ENCODE data around the gene NOTUM. TPM values are rescaled to one million over a fixed set of nuclear protein-coding genes. Genes with fewer than 3 reads are reported as not detected.

Gene NOTUM
- total RNA-seq, 1 experiment from 2014 or later = 1.4 TPM

DNA sequence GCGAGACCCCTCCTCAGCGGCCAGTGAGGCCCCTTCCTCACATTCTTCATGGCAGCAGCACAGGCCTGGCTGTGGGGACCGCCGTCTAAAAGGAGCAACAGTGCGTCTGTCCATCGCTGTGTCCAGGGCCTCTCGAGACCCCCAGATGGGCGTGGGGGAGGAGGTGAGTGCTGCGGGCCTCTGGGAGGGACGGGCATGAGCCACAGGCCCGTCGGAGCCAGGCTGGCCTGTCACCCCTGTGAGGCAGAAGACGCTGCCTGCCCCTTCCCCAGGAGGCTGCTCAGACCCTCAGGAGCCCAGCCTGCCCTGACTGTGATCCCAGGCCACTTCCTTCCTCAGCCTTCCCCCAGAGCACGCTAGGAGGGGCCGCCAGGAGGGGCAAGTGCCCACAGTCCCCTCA, 21.8 kb downstream of the NOTUM start:
- DNase-seq (ENCODE audit: low read depth in 1 of 2, low spot score in 2 of 2) = no peak
- H3K27ac ChIP-seq = no peak overlapping the region
- peaks cover 27% of the 10 kb centered on the region for H3K27me3 ChIP-seq (replicated peaks)
- no peaks in the 10 kb centered on the region for H3K36me3 ChIP-seq
- no peak overlapping the region for H3K4me3 ChIP-seq
- no peaks in the 10 kb centered on the region for H3K9me3 ChIP-seq (replicated peaks)
- peaks cover 13% of the 10 kb centered on the region for H3K4me1 ChIP-seq (replicated peaks)

- Histone ChIP-seq H3K27ac (no peak overlapping the region), H3K27me3 (replicated peaks) (0 out of 2 replicates have a peak, but pooled peaks cover 6% of the 10 kb centered on the region), H3K9me3 (replicated peaks) (no peaks in the 10 kb centered on the region), H3K36me3 (no peaks in the 10 kb centered on the region), H3K4me1 (replicated peaks) (peaks cover 13% of the 10 kb centered on the region), H3K4me3 (no peak overlapping the region)
- DNase-seq (ENCODE audit: low read depth in 1 of 2, low spot score in 2 of 2) = no peak
Measured at GRCh38 chr17:81935709-81936084, 25.3 kb downstream of the NOTUM start.

DNA sequence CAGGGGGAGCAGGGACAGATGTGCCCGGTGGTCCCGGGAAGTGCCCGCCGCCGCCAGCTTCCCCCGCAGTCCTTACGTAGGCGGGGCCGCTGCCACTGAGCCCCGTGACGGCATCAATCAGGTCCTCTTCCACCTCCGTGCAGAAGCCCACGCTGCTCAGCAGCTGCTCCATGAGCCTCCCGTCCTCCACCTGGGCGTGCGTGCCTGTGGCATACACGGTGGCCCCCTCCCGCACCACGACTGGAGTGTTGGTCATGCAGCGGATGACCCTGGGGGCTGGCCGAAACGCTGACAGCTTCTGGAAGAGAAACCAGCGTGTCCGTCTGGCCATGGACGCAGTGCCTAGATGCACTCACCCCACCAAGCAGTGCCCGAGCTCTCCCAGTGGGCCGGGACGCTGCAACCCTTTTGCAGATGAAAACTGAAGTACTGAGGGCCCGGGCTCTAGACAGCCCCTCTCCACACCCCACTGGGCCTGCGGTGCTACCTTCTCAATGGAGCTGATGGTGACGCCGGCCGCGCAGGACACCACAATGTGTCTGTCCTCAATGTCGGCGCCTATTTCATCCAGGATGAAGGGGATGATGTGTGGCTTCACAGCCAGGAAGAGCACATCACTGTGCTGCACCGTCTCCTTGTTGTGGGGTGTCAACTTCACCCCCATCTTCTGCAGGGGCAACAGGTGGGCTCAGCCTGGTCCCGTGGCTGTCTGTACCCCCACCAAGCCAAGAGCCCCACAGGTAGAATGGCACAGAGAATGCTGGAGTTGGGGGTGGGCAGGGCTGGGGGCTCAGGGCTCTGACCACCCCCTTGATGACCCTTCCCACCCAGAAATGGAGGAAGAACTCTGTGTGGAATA, 25.9 kb downstream of the NOTUM start:
- H3K36me3 ChIP-seq = no peaks in the 10 kb centered on the region
- H3K27ac ChIP-seq = no peak overlapping the region

DNA sequence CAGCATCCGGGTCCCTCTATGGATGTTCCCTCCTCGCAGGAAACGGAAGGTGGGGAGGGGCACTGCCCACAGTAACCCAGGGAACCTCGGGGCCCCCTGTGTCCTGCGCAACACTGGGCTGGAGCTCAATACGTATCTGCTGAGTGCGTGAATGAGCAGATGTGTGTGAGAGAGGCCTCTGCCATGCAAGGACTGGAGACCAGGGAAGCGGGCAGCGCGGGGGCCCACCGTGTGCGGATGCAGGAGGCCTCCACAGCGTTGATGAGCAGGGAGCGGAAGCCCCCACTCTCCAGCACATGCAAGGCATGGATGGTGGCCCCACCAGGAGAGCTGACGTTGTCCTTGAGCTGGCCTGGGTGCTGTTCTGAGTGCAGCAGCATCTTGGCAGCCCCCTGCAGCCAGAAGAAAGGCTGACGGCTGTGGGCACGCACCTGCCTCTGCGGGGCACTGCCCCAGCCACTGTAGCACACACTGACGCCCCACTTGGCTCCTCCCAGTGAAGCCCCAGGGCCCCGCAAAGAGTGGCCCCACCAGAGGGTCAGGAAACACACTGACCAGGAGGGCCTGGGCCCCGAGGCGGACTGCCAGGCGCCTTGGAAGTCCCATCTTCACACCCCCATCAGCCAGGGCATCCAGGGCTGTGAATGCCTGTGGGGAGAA, 26.8 kb downstream of the NOTUM start:
- Histone ChIP-seq H3K4me3 (no peak overlapping the region), H3K4me1 (replicated peaks) (peaks cover 13% of the 10 kb centered on the region)

More for the DNA sequence above, 25.9 kb downstream of the NOTUM start:
- 0 out of 2 replicates have a peak, but pooled peaks cover 2% of the 10 kb centered on the region for H3K27me3 ChIP-seq (replicated peaks)
- peaks cover 13% of the 10 kb centered on the region for H3K4me1 ChIP-seq (replicated peaks)
- no peak for DNase-seq (ENCODE audit: low read depth in 1 of 2, low spot score in 2 of 2)
- H3K4me3 ChIP-seq = no peak overlapping the region
- no peaks in the 10 kb centered on the region for H3K9me3 ChIP-seq (replicated peaks)

GRCh38 chr17:81933178-81933699, 27.7 kb downstream of the NOTUM start:
- Histone ChIP-seq H3K36me3 (no peaks in the 10 kb centered on the region), H3K4me1 (replicated peaks) (peaks cover 17% of the 10 kb centered on the region), H3K4me3 (no peak overlapping the region), H3K27ac (no peak overlapping the region), H3K9me3 (replicated peaks) (no peaks in the 10 kb centered on the region), H3K27me3 (replicated peaks) (0 out of 2 replicates have a peak, but pooled peaks cover 2% of the 10 kb centered on the region)
- no peak for DNase-seq (ENCODE audit: low read depth in 1 of 2, low spot score in 2 of 2)

More for the DNA sequence above, 26.8 kb downstream of the NOTUM start:
- no peaks in the 10 kb centered on the region for H3K9me3 ChIP-seq (replicated peaks)
- H3K36me3 ChIP-seq = no peaks in the 10 kb centered on the region
- no peak for DNase-seq (ENCODE audit: low read depth in 1 of 2, low spot score in 2 of 2)
- H3K27ac ChIP-seq = no peak overlapping the region
- 0 out of 2 replicates have a peak, but pooled peaks cover 2% of the 10 kb centered on the region for H3K27me3 ChIP-seq (replicated peaks)

- H3K9me3 ChIP-seq (replicated peaks) = no peaks in the 10 kb centered on the region
- DNase-seq (ENCODE audit: low read depth in 1 of 2, low spot score in 2 of 2) = no peak
- H3K4me1 ChIP-seq (replicated peaks) = peaks cover 23% of the 10 kb centered on the region
- H3K4me3 ChIP-seq = no peak overlapping the region
- H3K36me3 ChIP-seq = no peaks in the 10 kb centered on the region
- no peak overlapping the region for H3K27ac ChIP-seq
- 0 out of 2 replicates have a peak, but pooled peaks cover 2% of the 10 kb centered on the region for H3K27me3 ChIP-seq (replicated peaks)
Measured at GRCh38 chr17:81932333-81932983, 28.5 kb downstream of the NOTUM start.

GRCh38 chr17:81931557-81932332, 29.2 kb downstream of the NOTUM start:
- Histone ChIP-seq H3K4me1 (replicated peaks) (peaks cover 16% of the 10 kb centered on the region), H3K27me3 (replicated peaks) (0 out of 2 replicates have a peak, but pooled peaks cover 2% of the 10 kb centered on the region), H3K9me3 (replicated peaks) (no peaks in the 10 kb centered on the region), H3K4me3 (no peak overlapping the region), H3K27ac (no peak overlapping the region), H3K36me3 (peaks cover 4% of the 10 kb centered on the region)
- no peak for DNase-seq (ENCODE audit: low read depth in 1 of 2, low spot score in 2 of 2)

DNA sequence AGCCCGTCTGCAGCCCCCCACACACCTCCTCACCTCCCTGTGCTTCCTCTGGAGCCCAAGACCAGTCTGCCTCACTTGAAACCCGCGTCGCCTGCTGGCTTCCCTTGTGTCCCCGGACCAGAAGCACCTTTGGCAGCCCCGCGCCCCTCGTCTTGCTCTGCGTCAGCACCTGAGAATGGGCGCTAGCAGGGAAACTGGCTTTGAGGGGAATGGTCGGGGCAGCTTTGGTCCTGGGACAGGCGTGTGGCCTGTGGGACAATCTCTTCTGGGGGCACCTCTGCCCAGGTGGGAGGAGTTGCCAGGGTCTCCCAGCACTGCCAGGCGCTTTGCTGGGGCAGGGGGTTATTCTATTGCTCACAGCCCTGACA, 29.8 kb downstream of the NOTUM start:
- Histone ChIP-seq H3K27me3 (replicated peaks) (0 out of 2 replicates have a peak, but pooled peaks cover 2% of the 10 kb centered on the region), H3K9me3 (replicated peaks) (no peaks in the 10 kb centered on the region), H3K36me3 (peaks cover 4% of the 10 kb centered on the region), H3K4me3 (no peak overlapping the region), H3K27ac (no peak overlapping the region), H3K4me1 (replicated peaks) (peaks cover 16% of the 10 kb centered on the region)
- DNase-seq (ENCODE audit: low read depth in 1 of 2, low spot score in 2 of 2) = no peak

DNA sequence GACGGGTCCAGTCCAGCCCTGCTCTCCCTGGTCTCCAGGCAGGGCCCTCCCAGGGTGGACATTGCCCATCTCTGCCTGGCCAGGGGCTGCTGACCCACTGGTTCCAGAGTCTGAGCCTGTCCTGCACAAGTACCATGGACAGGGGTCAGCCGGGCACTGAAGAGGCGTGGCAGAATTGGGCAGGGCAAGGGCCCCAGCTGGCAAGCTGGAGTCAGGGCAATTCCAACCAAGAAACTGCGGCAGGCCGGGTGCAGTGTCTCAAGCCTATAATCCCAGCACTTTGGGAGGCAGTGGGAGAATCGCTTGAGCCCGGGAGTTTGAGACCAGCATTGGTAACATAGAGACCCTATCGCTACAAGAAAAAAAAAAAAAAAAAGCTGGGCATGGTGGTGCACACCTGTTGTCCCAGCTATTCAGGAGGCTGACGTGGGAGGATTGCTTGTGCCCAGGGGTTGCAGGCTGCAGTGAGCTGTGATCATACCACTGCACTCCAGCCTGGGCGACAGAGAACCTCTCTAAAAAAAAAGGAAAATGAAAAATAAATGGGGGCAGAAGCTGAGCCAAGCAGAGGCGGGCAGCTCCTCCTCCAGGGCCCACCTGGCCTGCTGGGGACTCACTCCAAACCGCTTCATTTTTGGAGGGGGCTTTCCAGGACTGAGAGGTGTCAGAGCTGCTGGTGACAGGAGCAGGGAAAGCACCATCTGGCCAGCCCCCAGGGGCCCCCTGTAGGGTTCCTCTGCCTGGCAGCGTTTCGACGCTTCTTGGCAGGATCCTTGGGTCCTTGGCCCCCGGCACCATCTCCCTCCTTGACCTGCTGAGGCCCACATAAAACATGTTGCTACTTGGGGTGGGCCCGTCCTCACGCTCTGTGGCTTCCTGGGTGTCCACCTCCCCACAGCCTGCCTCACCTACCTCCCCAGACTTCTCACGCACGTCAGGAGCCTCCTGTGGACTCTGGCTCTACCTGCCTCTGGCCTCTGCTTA, 30.6 kb downstream of the NOTUM start:
- Histone ChIP-seq H3K36me3 (peaks cover 4% of the 10 kb centered on the region), H3K27me3 (replicated peaks) (0 out of 2 replicates have a peak, but pooled peaks cover 2% of the 10 kb centered on the region), H3K4me1 (replicated peaks) (peaks cover 20% of the 10 kb centered on the region), H3K27ac (no peak overlapping the region), H3K4me3 (no peak overlapping the region), H3K9me3 (replicated peaks) (no peaks in the 10 kb centered on the region)
- no peak for DNase-seq (ENCODE audit: low read depth in 1 of 2, low spot score in 2 of 2)

DNA sequence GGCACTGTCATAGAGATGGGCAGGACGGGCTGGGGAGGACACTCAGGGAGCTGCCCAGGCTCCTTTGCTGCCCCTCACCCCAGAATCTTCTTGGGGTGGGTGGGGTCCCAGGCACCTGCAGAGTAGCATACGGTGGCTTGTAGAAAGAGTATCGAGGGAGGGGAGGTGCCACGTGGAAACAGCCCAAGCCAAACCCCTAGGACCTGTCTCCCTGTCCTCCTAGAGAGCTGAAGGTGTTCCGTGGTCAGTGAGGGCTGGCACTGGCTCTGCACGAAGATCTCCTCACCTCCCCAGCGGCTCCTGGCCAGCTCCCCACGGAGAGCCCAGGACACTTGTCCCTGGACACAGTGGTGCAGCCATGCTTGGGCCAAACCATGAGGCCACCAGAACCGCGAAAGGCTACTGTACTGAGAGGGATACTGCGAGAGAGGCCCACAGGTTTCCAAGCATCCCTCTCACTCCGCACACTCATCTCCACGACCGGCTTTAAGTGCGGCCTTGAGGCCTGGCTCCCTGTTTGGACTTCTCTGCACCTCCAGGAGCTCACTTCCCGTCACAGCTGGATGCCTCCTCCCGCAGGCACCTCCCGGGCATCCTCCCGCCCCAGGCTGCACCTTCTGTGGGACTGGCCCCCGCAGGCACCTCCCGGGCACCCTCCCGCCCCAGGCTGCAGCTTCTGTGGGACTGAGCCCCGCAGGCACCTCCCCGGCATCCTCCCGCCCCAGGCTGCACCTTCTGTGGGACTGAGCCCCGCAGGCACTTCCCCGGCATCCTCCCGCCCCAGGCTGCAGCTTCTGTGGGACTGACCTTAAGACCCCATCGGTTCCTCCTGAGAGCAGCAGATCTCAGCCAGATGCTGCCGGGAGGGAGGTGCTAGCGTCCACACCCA, 31.5 kb downstream of the NOTUM start:
- no peak overlapping the region for H3K27ac ChIP-seq
- no peaks in the 10 kb centered on the region for H3K9me3 ChIP-seq (replicated peaks)
- H3K4me3 ChIP-seq = no peak overlapping the region
- H3K36me3 ChIP-seq = peaks cover 4% of the 10 kb centered on the region
- DNase-seq (ENCODE audit: low read depth in 1 of 2, low spot score in 2 of 2) = no peak
- peaks cover 20% of the 10 kb centered on the region for H3K4me1 ChIP-seq (replicated peaks)
- H3K27me3 ChIP-seq (replicated peaks) = 0 out of 2 replicates have a peak, but pooled peaks cover 2% of the 10 kb centered on the region

DNA sequence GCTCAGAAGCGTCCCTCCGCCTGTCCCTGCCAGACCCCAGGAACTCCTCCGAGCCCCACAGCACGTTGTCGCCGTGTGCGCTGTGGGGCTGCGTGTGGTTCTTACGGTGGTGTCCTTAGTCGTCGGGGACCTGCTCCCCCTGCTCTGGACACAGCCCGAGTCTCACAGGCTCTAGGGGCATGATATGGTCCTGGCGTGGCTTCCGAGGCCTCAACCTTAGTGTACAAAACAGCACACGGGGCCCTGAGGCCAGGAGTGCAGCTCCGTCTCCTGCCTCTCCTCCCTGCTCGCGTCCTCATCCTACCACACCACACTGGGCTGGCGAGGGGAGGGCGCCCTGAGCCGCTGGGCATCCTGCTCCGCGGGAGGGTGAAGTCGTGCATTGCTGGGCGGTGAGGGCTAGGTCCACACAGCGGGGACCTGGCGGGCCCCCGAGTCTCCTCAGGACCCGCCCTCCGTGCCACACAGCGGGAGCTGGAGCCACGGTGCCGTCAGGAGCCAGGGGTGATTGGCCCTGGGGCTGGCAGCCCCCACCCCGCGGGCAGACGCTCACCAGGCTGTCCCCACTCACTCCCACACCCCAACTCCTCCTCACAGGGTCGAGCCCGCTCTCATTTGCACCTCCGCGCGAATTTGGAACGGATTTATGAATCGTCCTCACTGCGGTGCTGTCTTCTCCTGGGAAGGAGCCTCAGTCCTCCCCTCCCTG, 32.3 kb downstream of the NOTUM start:
- Histone ChIP-seq H3K4me1 (replicated peaks) (peaks cover 28% of the 10 kb centered on the region), H3K36me3 (peaks cover 4% of the 10 kb centered on the region), H3K27ac (no peak overlapping the region), H3K9me3 (replicated peaks) (no peaks in the 10 kb centered on the region), H3K4me3 (peak overlapping the region; percentile 91; the same call in 1 of the 2 replicates), H3K27me3 (replicated peaks) (0 out of 2 replicates have a peak, but pooled peaks cover 2% of the 10 kb centered on the region)
- no peak for DNase-seq (ENCODE audit: low read depth in 1 of 2, low spot score in 2 of 2)
